ENCODE measurements around the gene AOPEP.
A peak's percentile ranks its signal among the peaks of the same experiment; 100 is the strongest.

Gene AOPEP

DNA sequence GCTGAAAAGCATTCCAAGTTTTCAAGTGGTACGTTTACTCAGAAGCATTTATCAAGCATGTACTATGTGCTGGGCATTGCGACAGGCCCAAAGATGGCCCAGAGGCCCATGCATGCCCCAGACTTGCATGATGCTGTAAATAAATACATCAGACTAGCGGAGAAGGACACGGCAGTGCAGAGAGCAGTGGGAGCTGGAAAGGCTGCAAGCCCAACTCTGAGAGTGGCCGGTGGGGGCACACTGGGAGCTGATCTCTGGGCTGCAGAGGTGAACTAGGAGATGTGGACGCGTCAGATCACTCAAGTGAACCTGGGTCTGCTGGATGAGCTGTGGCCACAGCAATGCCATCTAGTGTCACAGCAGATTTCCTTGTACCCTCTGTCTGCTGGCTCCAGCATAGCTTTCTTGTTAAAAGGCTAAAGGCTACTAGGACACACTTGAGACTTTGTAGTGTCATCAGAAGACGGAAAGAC is 344.1 kb downstream of the AOPEP start (continued):
- TF ChIP-seq TSHZ1 (tag by site-specific recombination; IDR thresholded peaks at IDR 0.05; ENCODE audit: borderline replicate concordance): no peak
- TF ChIP-seq ZNF473 (tag by site-specific recombination; IDR thresholded peaks at IDR 0.05): no peak

DNA sequence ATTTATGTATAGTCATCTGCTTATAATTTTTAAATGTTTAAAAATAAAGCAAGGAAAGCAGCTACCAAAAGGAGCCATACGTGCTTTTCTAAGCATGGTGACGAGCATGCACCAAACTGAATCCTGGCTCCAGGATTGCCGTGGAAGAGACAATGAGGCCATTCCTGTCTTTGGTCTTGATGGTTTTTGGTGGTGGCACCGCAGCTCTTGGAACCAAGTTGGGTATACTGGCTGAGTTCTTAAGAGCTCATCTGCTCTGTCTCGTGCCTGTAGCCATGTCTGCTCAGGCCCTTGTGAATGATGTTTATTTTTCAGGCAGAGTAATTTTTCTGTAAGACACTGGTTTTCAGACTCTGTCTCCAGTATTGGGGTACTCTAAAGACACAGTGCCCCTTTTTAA is 345.0 kb downstream of the AOPEP start:
- H3K9me3 ChIP-seq (ENCODE audit: control insufficient read depth, insufficient read depth, low read depth, low read length): no peaks in the 10 kb centered on the region
- H3K36me3 ChIP-seq (ENCODE audit: control insufficient read depth in 2 of 2, insufficient read depth in 1 of 2, low read length in 2 of 2): peaks cover 0 to 14% of the 10 kb centered on the region in 2 experiments; a peak in 1 of 3 replicates
- no peak overlapping the region for H3K4me3 ChIP-seq (ENCODE audit: low read depth, low read length)
- ChIA-PET CTCF (no interaction called here), POLR2A (no interaction called here)
- no peak for TF ChIP-seq ZNF692 (tag by site-specific recombination; IDR thresholded peaks at IDR 0.05)
- H3K4me1 ChIP-seq (ENCODE audit: control insufficient read depth, insufficient read depth, low read length): no peaks in the 10 kb centered on the region
- no peak overlapping the region for H3K27ac ChIP-seq (ENCODE audit: extremely low read depth, low read depth, low read length)

GRCh38 chr9:95071925-95072324 is 345.4 kb downstream of the AOPEP start:
- H3K9me3 ChIP-seq (ENCODE audit: control insufficient read depth, insufficient read depth, low read depth, low read length): no peaks in the 10 kb centered on the region
- no peak for TF ChIP-seq ZNF791 (tag by site-specific recombination; IDR thresholded peaks at IDR 0.05)
- no peak for TF ChIP-seq ZNF785 (tag by site-specific recombination; IDR thresholded peaks at IDR 0.05)
- H3K4me3 ChIP-seq (ENCODE audit: low read depth, low read length): no peak overlapping the region
- CTCF ChIA-PET: interaction anchor here (1.2 to 1.6 kb wide), 2 partner anchors 23 to 291 kb away, joined by 4 to 6 read pairs; no protein-coding TSS in a partner anchor
- POLR2A ChIA-PET: no interaction called here
- peaks cover 0 to 14% of the 10 kb centered on the region in 2 experiments; a peak in 1 of 3 replicates for H3K36me3 ChIP-seq (ENCODE audit: control insufficient read depth in 2 of 2, insufficient read depth in 1 of 2, low read length in 2 of 2)
- no peak overlapping the region for H3K27ac ChIP-seq (ENCODE audit: extremely low read depth, low read depth, low read length)
- H3K4me1 ChIP-seq (ENCODE audit: control insufficient read depth, insufficient read depth, low read length): no peaks in the 10 kb centered on the region

- no peaks in the 10 kb centered on the region for H3K9me3 ChIP-seq (ENCODE audit: control insufficient read depth, insufficient read depth, low read depth, low read length)
- ChIA-PET POLR2A (no interaction called here), CTCF (interaction anchor here (0.6 to 1.6 kb wide), 5 partner anchors 14 to 392 kb away, joined by 3 to 6 read pairs (median 5); no protein-coding TSS in a partner anchor)
- no peak overlapping the region for H3K27ac ChIP-seq (ENCODE audit: extremely low read depth, low read depth, low read length)
- no peak overlapping the region for H3K4me3 ChIP-seq (ENCODE audit: low read depth, low read length)
- H3K36me3 ChIP-seq (ENCODE audit: control insufficient read depth in 2 of 2, insufficient read depth in 1 of 2, low read length in 2 of 2): peaks cover 0 to 10% of the 10 kb centered on the region in 2 experiments; a peak in 1 of 3 replicates
- TF ChIP-seq, protein P1, sequence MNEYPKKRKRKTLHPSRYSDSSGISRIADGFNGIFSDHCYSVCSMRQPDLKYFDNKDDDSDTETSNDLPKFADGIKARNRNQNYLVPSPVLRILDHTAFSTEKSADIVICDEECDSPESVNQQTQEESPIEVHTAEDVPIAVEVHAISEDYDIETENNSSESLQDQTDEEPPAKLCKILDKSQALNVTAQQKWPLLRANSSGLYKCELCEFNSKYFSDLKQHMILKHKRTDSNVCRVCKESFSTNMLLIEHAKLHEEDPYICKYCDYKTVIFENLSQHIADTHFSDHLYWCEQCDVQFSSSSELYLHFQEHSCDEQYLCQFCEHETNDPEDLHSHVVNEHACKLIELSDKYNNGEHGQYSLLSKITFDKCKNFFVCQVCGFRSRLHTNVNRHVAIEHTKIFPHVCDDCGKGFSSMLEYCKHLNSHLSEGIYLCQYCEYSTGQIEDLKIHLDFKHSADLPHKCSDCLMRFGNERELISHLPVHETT (tag by site-specific recombination; IDR thresholded peaks at IDR 0.05): no peak
- no peak for TF ChIP-seq KLF10 (tag by site-specific recombination; IDR thresholded peaks at IDR 0.05)
- TF ChIP-seq, protein P2, sequence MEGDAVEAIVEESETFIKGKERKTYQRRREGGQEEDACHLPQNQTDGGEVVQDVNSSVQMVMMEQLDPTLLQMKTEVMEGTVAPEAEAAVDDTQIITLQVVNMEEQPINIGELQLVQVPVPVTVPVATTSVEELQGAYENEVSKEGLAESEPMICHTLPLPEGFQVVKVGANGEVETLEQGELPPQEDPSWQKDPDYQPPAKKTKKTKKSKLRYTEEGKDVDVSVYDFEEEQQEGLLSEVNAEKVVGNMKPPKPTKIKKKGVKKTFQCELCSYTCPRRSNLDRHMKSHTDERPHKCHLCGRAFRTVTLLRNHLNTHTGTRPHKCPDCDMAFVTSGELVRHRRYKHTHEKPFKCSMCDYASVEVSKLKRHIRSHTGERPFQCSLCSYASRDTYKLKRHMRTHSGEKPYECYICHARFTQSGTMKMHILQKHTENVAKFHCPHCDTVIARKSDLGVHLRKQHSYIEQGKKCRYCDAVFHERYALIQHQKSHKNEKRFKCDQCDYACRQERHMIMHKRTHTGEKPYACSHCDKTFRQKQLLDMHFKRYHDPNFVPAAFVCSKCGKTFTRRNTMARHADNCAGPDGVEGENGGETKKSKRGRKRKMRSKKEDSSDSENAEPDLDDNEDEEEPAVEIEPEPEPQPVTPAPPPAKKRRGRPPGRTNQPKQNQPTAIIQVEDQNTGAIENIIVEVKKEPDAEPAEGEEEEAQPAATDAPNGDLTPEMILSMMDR (tag by site-specific recombination; IDR thresholded peaks at IDR 0.05): peak; percentile 25; the same call in 1 of the 2 replicates
- no peaks in the 10 kb centered on the region for H3K4me1 ChIP-seq (ENCODE audit: control insufficient read depth, insufficient read depth, low read length)
Measured at GRCh38 chr9:95073042-95073607, 346.6 kb downstream of the AOPEP start.

Measured in HEK293 (cell line).